NCI-H187 treated with DMSO at 0.1 percent for 48 hours (cell line): ENCODE measurements around the gene STK31.
"Not testable (repeated sequence)": the region's sequence is repeated elsewhere in the genome, so short reads cannot be mapped to it uniquely, and the experiment has no call there.

Source experiments
- DNase-seq: peaks from one replicate; lab custom pipeline; 2025; lab: John Stamatoyannopoulos, UW

Gene STK31

DNA sequence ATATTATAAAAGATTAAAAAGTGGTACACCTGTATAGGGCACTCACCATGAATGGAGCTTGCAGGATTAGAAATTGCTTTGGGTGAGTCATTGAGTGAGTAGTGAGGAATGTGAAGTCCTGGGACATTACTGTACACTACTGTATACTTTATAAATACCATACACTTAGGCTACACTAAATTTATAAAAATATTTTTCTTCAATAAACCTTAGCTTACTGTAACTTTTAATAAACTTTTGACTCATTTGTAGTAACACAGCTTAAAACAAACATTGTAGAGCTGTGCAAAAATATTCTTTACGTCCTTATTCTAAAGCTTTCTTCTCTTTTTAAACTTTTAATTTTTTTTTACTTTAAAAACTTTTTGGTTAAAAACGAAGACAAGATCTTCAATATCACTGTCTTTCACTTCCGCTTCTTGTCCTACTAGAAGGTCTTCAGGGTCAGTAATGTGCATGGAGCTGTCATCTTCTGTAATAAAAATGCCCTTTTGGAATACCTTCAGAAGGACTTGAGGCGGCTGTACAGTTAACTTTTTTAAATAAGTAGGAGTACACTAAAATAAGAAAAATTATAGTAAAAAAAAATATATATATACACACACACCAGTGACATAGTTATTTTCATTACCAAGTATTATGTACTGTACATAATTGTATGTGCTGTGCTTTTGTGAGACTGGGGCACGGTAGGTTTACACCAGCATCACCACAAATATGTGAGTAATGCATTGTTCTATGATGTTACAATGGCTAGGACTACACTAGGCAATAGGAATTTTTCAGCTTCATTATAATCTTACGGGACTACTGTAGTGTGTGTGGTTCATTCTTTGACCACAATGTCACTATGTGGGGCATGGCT is 3.5 kb downstream of the STK31 start:
- no peak for DNase-seq

DNA sequence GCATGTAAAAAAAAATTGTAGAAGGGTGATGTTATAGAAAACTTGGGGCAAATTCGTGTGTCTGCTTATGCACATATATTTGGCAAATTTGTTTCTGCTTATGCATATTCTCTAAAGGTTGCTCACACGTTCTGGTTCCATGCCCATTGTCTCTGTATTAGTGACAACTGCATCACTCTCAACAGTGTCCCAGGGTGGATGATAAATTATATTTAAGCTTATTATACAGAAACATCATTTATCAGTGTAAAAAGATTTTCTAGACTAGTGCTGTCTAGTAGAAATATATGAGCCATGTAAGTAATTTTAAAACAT is 4.1 kb downstream of the STK31 start:
- no peak for DNase-seq

DNA sequence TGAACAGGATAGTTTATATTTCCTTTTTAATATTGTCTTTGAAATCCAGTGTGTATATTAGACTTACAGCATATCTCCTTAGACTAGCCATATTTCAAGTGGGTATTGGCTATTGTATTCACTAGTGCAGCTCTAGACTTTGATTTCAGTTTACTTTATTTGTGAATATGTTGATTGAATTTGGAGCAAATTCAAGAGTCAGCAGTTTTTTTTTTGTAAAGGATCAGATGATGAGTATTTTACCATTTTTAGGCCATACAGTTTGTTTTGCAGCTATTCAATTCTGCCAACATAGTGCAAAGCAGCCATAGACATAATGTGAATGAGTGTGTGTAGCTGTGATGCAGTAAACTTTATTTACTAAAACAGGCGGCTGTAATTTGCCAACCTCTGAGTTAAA is 4.6 kb downstream of the STK31 start:
- no peak for DNase-seq

DNA sequence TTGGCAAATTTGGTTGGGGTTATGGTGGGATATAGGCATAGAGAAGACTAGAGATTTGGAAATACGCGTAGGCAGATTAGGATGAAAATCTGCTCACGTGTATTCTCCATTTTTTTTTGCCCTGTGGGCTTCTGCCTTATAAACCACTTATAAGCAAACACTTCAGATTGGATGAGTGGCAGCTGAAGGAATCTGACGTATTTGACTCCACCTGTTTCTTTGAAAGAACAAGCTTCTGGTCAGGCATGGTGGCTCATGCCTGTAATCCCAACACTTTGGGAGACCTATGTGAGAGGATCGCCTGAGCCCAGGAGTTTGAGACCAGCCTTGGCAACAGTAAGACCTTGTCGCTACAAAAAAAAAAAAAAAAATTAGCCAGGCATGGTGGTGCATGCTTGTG is 5.1 kb downstream of the STK31 start:
- DNase-seq: no peak

DNA sequence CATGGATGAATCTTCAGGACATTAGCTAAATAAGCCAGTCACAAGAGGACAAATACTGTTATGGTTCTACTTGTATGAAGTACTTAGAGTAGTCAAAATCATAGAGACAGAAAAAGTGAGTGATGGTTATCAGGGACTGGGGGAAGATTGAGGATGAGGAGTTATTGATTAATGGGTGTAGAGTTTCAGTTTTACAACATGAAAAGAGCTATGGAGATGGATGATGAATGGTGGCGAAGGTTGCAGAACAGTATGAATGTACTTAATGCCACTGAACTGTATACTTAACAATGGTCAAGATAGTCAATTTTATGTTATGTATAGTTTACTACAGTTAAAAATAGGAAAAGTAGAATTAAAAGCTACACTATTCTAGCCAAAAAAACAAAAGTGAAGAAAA is 7.8 kb downstream of the STK31 start:
- no peak for DNase-seq

DNA sequence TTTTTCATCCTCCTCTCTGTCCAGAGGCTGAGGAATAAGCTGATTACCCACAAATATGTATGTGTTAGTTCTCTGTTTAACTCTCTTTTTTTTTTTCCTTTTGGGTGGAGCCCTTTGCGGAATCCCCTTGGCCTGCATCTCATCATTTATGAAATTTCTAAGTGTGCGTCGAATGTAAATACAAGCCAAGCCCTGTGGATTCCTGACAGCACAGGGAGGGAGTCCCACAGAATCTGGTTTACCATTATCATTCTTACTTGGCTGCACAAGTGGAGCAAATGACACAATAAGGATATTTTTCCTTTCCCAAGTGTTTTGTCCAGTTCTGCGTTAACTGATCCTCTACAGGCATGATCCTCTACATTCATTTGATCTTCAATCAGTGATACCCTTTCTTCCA is 11.4 kb downstream of the STK31 start:
- DNase-seq: no peak

DNA sequence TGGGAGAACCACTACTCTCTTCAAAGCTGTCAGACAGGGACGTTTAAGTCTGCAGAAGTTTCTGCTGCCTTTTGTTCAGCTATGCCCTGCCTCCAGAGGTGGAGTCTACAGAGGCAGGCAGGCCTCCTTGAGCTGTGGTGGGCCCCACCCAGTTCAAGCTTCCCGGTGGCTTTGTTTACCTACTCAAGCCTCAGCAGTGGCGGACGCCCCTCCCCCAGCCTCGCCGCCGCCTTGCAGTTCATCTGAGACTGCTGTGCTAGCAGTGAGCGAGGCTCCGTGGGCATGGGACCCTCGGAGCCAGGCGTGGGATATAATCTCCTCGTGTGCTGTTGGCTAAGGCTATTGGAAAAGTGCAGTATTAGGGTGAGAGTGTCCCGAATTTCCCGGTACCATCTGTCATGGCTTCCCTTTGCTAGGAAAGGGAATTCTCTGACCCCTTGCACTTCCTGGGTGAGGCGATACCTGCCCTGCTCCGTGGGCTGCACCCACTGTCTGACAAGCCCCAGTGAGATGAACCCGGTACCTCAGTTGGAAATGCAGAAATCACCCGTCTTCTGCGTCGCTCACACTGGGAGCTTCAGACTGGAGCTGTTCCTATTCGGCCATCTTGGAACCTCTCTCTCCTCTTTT is 12.7 kb downstream of the STK31 start:
- DNase-seq: not testable (repeated sequence)

DNA sequence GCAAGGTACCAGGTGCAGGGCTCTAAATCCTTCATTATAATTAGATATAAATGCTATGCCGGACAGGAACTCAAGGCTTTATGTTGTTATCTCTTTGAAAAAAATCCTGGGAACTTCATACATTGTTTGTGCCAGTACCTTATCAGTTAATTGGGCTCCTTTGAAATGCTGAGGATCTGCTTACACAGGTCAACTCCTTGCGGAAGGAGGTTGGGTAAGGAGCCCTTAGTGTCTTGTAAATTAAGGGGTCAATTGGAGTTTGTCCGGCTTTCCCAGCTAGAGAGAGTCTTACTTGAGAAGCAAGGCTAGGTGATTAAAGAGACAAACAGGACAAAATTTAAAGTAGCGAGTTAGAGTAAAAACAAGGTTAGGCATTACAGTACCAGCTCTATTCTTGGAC is 14.1 kb downstream of the STK31 start:
- DNase-seq: not testable (repeated sequence)

DNA sequence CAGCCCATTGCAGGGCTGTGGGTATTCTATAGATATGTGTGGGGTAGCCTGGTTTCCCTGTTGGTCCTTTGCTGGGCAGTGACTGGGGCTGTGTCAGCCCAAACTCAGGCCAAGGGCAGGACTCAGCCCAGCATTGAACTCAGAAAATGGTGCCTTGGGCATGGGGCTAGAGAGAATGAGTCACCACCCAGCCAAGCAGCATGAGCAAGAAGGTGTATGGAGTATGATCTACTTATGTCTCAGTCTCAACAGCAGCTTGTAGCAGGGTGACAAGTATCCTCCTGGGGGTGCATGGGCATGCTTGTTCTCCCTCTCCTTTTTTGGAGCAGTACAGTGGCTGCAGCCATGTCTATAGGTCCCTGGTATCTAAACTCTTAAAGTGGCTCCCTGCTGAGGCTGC is 32.0 kb downstream of the STK31 start:
- no peak for DNase-seq

GRCh38 chr7:23743226-23743625 is 33.2 kb downstream of the STK31 start:
- DNase-seq: no peak

DNA sequence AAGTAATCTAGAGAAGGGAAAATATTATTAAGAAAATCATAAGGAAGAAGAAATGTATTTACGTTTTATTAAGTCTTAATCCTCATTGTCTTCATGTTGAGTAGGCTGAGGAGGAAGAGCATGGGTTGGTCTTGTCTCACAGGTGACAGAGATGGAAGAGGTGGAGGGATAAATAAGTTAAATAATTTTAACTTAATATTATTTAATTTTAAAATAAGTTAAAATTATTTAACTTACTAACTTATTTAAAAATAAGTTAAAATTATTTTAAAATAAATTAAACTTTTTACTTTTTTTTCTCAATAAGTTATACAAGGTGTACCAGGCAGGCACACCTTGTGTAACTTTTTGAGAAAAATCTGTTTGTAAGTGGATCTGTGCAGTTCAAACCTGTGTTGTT is 36.6 kb downstream of the STK31 start:
- DNase-seq: no peak

DNA sequence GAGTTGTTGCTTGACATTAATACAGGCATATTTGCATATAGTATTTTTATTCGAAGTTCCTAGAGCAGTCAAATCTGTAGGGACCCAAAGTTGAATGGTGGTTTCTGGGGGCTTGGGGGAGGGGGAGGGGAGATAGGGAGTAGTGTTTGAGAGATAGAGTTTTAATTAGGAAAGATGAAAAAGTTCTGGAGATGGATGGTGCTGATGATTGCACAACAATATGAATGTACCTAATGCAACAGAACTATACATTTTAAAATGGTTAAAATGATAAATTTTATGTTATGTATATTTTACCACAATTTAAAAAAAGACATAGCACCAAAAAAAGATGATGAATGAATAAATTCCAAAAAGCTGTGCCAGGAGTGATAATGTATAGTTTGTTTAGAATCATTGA is 41.8 kb downstream of the STK31 start:
- no peak for DNase-seq

- DNase-seq: not testable (repeated sequence)
Measured at GRCh38 chr7:23758839-23759238, 48.8 kb downstream of the STK31 start.

DNA sequence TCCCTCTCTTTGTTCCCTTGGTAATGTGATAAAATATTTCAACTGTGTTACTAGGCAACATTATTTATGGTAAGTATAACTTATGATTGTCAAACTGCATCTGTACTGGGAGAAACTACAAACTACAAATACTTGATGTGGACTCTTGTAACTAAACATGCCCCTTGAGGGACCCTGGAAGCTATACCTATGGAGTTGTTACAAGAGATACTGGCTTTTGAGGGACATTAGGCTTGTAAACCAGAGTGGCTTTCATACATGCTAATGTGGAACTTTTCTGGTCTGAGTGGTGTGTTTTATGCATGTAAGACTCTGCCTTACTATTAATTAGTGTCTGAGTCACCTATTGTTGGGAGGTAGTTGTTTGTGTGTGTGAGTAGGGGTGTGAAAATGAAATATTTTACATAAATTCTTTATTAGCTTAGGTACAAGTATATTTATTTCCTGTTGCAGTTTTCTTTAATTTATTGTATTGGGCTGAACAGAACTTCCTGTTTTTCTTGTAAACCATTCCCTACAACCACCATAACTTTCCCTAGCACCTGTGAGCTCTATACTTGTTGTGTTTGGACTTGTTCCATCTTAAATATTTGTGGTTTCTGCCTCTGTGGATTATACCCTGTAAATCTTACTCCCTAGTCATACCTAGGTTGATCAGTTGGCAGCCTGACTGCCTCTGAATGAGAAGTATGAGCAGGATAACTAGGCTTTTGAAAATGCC is 49.8 kb downstream of the STK31 start:
- DNase-seq: no peak

DNA sequence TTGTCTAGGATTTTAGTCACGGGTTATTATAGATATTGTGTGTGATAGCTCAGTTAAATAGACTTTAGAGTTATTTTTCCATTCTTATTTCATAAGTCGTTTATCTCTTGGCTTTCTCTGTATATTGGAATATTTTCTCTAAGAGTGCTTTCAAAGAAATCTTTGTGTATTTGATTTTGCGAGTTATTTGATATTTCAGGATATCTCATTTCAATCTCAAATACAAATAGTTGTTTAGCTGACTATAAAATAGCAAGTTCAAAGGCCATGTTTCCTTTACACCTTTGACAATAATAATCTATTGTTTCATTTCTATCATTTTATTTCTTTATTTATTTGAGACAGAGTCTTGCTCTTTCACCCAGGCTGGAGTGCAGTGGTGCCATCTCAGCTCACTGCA is 55.9 kb downstream of the STK31 start:
- DNase-seq: no peak

DNA sequence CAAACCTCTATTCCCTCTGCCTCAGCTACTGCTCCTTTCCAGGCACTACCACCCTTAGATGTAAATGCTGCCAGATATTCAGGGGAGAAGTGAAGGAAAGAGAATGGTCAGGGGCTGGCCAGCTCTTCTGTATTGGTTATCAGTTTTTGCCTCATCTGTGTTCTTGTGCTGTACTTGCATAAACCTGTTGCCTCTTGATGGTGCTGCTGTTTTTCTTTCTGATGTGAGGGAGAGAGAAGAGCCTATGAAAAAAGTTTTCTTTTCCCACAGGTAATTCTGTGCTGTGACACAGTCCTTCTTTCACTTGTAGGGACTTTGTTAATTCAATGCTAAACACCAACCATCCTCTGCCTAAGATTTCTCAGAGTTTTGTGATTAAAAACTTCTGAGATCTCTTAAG is 57.5 kb downstream of the STK31 start:
- DNase-seq: no peak

- DNase-seq: no peak
Measured at GRCh38 chr7:23768022-23768421, 58.0 kb downstream of the STK31 start.

- DNase-seq: not testable (repeated sequence)
Measured at GRCh38 chr7:23779185-23779800, 69.3 kb downstream of the STK31 start.

DNA sequence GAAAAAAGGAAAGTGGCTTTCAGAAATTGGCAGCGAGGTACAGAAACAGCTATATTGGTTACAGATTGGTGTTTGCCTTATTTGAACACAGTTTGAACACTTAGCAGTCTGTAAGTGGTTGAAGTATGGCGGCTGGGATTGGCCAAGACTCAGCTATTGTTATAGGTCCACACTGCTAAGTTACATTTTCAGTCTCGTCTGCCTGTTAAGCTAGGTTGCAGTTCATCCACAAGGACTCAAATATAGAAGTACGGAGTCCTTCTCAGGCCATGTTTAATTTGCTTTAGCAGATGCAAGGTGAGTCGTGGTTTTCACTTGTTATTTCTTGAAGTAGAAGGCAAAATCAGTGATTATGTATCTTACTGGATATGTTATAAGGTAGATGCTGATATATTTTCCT is 73.1 kb downstream of the STK31 start:
- no peak for DNase-seq

GRCh38 chr7:23787272-23787671 is 77.3 kb downstream of the STK31 start:
- DNase-seq: no peak

DNA sequence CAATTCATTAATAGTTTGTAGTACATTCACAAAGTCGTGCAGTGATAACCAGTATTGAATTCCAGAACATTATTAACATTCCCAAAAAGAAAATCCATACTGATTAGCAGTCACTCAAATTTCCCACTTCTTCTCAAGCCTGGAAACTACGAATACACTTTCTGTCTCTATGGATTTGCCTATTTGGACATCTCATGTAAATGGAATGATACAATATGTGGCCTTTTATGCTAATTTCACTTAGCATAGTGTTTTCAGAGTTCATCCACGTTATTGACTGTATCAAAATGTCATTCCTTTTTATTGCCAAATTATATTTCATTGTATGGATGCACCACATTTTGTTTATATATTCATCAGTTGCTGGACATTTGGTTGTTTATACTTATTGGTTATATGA is 78.8 kb downstream of the STK31 start:
- no peak for DNase-seq

- no peak for DNase-seq
Measured at GRCh38 chr7:23791721-23792120, 81.7 kb downstream of the STK31 start.
